ENCODE data around the gene DARS2.
A peak's percentile ranks its signal among the peaks of the same experiment; 100 is the strongest.
"Not testable (repeated sequence)": the region's sequence is repeated elsewhere in the genome, so short reads cannot be mapped to it uniquely, and the experiment has no call there.

Gene DARS2

GRCh38 chr1:173824315-173825081, at the start of gene DARS2, which contains the start of gene CENPL:
Gene DARS2, plus strand, starts transcription at chr1:173824673. Its CDS starts 557 bp downstream, at chr1:173825230.
Gene CENPL, minus strand, starts transcription at chr1:173824883. Its CDS starts 13,584 bp downstream, at chr1:173811299.
- DNase-seq = peak; percentile 99

- DNase-seq = no peak
These were observed 48.8 kb upstream of the DARS2 start for GRCh38 chr1:173775578-173776226.

- DNase-seq = no peak
These were observed 44.5 kb upstream of the DARS2 start for GRCh38 chr1:173779936-173780335.

- no peak for DNase-seq
These were observed 39.5 kb upstream of the DARS2 start for GRCh38 chr1:173784997-173785396.

GRCh38 chr1:173789841-173790240, 34.6 kb upstream of the DARS2 start:
- DNase-seq = no peak

- no peak for DNase-seq
These were observed 26.4 kb upstream of the DARS2 start for GRCh38 chr1:173798078-173798477.

- DNase-seq = not testable (repeated sequence)
These were observed 24.5 kb upstream of the DARS2 start for GRCh38 chr1:173799995-173800394.

- no peak for DNase-seq
These were observed 21.5 kb upstream of the DARS2 start for GRCh38 chr1:173802961-173803360.

- not testable (repeated sequence) for DNase-seq
These were observed 10.8 kb upstream of the DARS2 start for GRCh38 chr1:173813654-173814053.

- no peak for DNase-seq
These were observed 6.0 kb upstream of the DARS2 start for GRCh38 chr1:173818459-173818858.

- DNase-seq = no peak
These were observed 2.8 kb upstream of the DARS2 start for GRCh38 chr1:173821680-173822079.

- DNase-seq = no peak
These were observed 625 bp upstream of the DARS2 start for GRCh38 chr1:173823781-173824314.

- no peak for DNase-seq
These were observed 3.1 kb downstream of the DARS2 start for GRCh38 chr1:173827611-173828010.

- no peak for DNase-seq
These were observed 8.3 kb downstream of the DARS2 start for GRCh38 chr1:173832748-173833147.

GRCh38 chr1:173852105-173852504, 27.6 kb downstream of the DARS2 start:
- DNase-seq = no peak

GRCh38 chr1:173853074-173853473, 28.6 kb downstream of the DARS2 start:
- DNase-seq = no peak

GRCh38 chr1:173856014-173856413, 31.5 kb downstream of the DARS2 start:
- DNase-seq = no peak

- no peak for DNase-seq
These were observed 32.4 kb downstream of the DARS2 start for GRCh38 chr1:173856903-173857302.

- no peak for DNase-seq
These were observed 33.0 kb downstream of the DARS2 start for GRCh38 chr1:173857363-173857917.

- not testable (repeated sequence) for DNase-seq
These were observed 35.1 kb downstream of the DARS2 start for GRCh38 chr1:173859547-173859946.

- DNase-seq = no peak
These were observed 35.6 kb downstream of the DARS2 start for GRCh38 chr1:173860065-173860464.

- DNase-seq = no peak
These were observed 37.3 kb downstream of the DARS2 start for GRCh38 chr1:173861731-173862145.

- DNase-seq = not testable (repeated sequence)
These were observed 37.8 kb downstream of the DARS2 start for GRCh38 chr1:173862146-173862768.
